Colonic mucosa (tissue), 4 donors: ENCODE results near the gene ZNF827. TPM values are rescaled to one million over a fixed set of nuclear protein-coding genes. Genes with fewer than 3 reads are reported as not detected.

ENCODE experiments used
- DNase-seq: peaks from one replicate; pipeline ENCODE4 v3.0.0-alpha.2; 2020
- H3K27ac ChIP-seq: fragments of 200-600 bp; one replicate; pipeline ENCODE4 v1.8.0; 2021
- H3K27me3 ChIP-seq: fragments of 200-600 bp; one replicate; pipeline ENCODE4 v1.8.0; 2021
- H3K36me3 ChIP-seq: fragments of 200-600 bp; one replicate; pipeline ENCODE4 v1.8.0; 2021
- H3K4me1 ChIP-seq: fragments of 200-600 bp; one replicate; pipeline ENCODE4 v1.8.0; 2021; ENCODE audit warnings: mild to moderate bottlenecking
- H3K4me3 ChIP-seq: fragments of 200-600 bp; one replicate; pipeline ENCODE4 v1.8.0; 2021
- H3K9ac ChIP-seq, 2 donors: one replicate each; pipeline ENCODE4 v1.7.0; 2013; ENCODE audit warnings: control low read depth in 2 of 2, low read depth in 2 of 2, low read length in 2 of 2
- H3K9me3 ChIP-seq: fragments of 200-600 bp; one replicate; pipeline ENCODE4 v1.8.0; 2021
- CTCF ChIP-seq: fragments of 200-600 bp; IDR thresholded peaks from one replicate; pipeline ENCODE4 v1.8.0; 2022; ENCODE audit warnings: antibody characterized with exemption, mild to moderate bottlenecking
- intact Hi-C: fragments of 100-400 bp; cut with DNase I; formaldehyde crosslinking; loops from one replicate; pipeline ENCODE4 v1.14.1; 2022
- total RNA-seq, 2 donors: library from RNA; stranded (reverse); fragmentation: NEBNext Ultra II Directional in 1 of 2; extraction: Animal tissue kit (Norgen Biotek cat#: 25700) in 1 of 2; gene quantifications; one replicate each; pipeline ENCODE4 v1.2.1, GENCODE V29; 2021
- donor health status: healthy.
- donor health status: DM: no; HTN: no; CAD: no.
- donor health status: DM: no; HTN: no; CAD: no.

The ZNF827 gene
- total RNA-seq, 2 donors from 2014 or later = 17.9 to 19.7 TPM

- intact Hi-C loops = no loop called here
- no peak overlapping the region for H3K4me3 ChIP-seq
- H3K27me3 ChIP-seq = no peaks in the 10 kb centered on the region
- H3K4me1 ChIP-seq = no peaks in the 10 kb centered on the region
- H3K27ac ChIP-seq = no peak overlapping the region
- no peaks in the 10 kb centered on the region for H3K36me3 ChIP-seq
- H3K9me3 ChIP-seq = no peaks in the 10 kb centered on the region
- DNase-seq = no peak
- TF ChIP-seq CTCF = no peak
- H3K9ac ChIP-seq = no peak overlapping the region
These were observed 116.0 kb downstream of the ZNF827 start for GRCh38 chr4:145822581-145822980.

DNA sequence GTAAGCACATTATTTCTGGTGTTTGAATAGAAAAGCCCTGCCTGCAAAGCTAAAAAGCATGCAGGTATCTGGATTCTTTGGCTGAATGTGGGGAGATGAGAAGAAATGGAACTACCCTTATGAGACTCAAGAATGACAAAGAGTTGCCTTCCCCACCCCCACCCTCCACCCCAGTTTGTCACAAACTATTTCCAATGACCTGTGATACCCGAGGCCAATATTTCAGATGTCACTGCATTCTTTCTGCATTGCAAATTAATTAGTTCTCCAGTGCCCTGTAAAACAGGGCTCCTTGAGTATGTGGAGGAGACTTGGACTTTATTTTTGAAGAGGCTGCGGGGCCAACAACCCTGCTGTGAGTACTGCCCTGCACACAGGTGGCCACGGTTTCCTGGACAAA lies 116.4 kb downstream of the ZNF827 start:
- TF ChIP-seq CTCF = no peak
- Histone ChIP-seq H3K9me3 (no peaks in the 10 kb centered on the region), H3K36me3 (no peaks in the 10 kb centered on the region), H3K4me1 (no peaks in the 10 kb centered on the region), H3K27me3 (no peaks in the 10 kb centered on the region), H3K4me3 (no peak overlapping the region), H3K9ac (no peak overlapping the region), H3K27ac (no peak overlapping the region)
- intact Hi-C loops = no loop called here
- no peak for DNase-seq

- Histone ChIP-seq H3K36me3 (no peaks in the 10 kb centered on the region), H3K4me3 (no peak overlapping the region), H3K27me3 (no peaks in the 10 kb centered on the region), H3K27ac (no peak overlapping the region), H3K4me1 (no peaks in the 10 kb centered on the region), H3K9ac (no peak overlapping the region), H3K9me3 (no peaks in the 10 kb centered on the region)
- intact Hi-C loops = no loop called here
- no peak for TF ChIP-seq CTCF
- DNase-seq = no peak
These were observed 116.9 kb downstream of the ZNF827 start for GRCh38 chr4:145821766-145822165.

DNA sequence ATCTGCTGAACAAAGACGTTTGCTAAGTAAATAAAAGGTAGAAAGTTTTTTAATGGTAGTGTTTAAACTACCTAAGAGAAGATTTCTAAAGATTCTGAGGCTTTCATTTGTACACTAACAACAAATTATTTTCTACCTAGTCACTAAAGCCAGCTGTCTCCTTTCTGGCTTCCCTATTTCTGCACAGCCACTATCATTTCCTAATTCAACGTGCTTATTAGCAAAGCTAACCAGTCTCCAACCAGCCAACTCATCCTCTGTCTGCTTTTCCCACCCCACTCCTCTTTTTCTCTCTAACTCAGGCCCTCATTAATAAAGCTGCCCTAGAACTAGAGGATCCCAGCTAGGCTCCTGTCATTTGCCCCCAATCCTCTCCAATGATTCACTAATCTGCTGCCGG lies 118.2 kb downstream of the ZNF827 start:
- Histone ChIP-seq H3K9me3 (no peaks in the 10 kb centered on the region), H3K27ac (no peak overlapping the region), H3K4me3 (no peak overlapping the region), H3K36me3 (no peaks in the 10 kb centered on the region), H3K4me1 (no peaks in the 10 kb centered on the region), H3K27me3 (no peaks in the 10 kb centered on the region), H3K9ac (no peak overlapping the region)
- intact Hi-C loops = no loop called here
- DNase-seq = no peak
- TF ChIP-seq CTCF = no peak

DNA sequence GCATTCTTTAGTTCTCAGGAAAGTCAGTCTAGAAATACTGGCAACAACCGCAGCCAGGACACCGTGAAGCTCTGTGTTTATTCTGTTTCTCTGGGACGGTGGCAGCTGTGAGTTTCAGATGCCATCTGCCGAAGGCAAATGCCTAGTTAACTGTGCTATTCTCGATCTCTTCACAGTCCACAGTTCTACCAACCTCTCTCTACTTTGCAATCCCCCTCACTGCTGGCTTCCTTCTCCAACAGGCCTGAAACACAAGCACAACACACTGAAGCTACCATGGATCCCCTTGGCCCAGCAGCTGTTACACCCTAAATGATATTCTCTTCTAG lies 118.8 kb downstream of the ZNF827 start:
- no peak overlapping the region for H3K27ac ChIP-seq
- DNase-seq = no peak
- TF ChIP-seq CTCF = no peak

More for the DNA sequence above, 118.8 kb downstream of the ZNF827 start:
- Histone ChIP-seq H3K27me3 (no peaks in the 10 kb centered on the region), H3K4me3 (no peak overlapping the region), H3K9ac (no peak overlapping the region), H3K4me1 (no peaks in the 10 kb centered on the region), H3K36me3 (no peaks in the 10 kb centered on the region), H3K9me3 (no peaks in the 10 kb centered on the region)
- intact Hi-C loops = no loop called here
